ENCODE results near the gene PCDHGA6. TPM values are rescaled to one million over a fixed set of nuclear protein-coding genes. Genes with fewer than 3 reads are reported as not detected.
A peak's percentile ranks its signal among the peaks of the same experiment; 100 is the strongest.

Gene PCDHGA6
- total RNA-seq, 1 experiment from 2014 or later, result 5.8 TPM

DNA sequence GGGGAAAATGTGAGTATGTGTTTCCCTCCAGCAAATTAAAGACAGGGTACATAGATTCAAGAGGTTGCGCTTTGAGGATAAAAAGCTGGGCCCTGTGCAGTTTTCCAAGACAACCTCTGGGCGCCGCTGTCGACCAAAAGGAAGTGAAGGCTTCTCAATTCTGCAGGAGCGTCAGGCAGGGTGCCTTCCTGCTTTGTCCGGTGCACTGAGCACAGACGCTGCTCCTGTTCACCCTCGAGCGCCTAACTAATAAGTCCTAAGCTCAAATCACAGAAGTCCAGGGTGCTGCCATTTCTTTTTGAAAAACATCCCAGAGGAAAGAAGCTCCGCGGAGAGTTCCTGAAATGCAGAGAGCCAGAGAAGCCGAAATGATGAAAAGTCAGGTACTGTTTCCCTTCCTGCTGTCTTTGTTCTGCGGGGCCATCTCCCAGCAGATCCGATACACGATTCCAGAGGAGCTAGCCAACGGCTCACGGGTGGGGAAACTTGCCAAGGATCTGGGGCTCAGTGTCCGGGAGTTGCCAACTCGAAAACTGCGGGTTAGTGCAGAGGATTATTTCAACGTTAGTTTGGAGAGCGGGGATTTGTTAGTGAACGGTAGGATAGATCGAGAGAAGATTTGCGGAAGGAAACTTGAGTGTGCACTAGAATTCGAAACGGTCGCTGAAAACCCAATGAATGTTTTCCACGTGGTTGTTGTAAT, 23.6 kb upstream of the PCDHGA6 start, which contains the start of gene PCDHGB1:
Gene PCDHGB1, plus strand, starts transcription at position 183 of the 703 bp plus-strand sequence. Its CDS starts 162 bp downstream, at position 345.
- H3K4me3 ChIP-seq, result peak within 1 kb of the TSS; percentile 65
- peak within 1 kb of the TSS; percentile 77 for H3K27ac ChIP-seq
- 0 out of 2 replicates have a peak, but pooled peaks cover 4% of the 10 kb centered on the region for H3K4me1 ChIP-seq
- peaks cover 30% of the 10 kb centered on the region for H3K36me3 ChIP-seq
- H3K27me3 ChIP-seq, result no peaks in the 10 kb centered on the region
- peaks cover 34% of the 10 kb centered on the region for H3K9me3 ChIP-seq (replicated peaks)
- DNase-seq, result peak; percentile 92 to 97

DNA sequence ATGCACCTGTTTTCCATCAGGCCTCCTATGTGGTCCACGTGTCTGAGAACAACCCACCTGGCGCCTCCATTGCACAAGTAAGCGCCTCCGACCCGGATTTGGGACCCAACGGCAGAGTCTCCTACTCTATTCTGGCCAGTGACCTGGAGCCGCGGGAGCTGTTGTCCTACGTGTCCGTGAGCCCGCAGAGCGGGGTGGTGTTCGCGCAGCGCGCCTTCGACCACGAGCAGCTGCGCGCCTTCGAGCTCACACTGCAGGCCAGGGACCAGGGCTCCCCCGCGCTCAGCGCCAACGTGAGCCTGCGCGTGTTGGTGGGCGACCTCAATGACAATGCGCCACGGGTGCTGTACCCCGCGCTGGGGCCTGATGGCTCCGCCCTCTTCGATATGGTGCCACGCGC, 22.1 kb upstream of the PCDHGA6 start:
- H3K9me3 ChIP-seq (replicated peaks), result peaks cover 47% of the 10 kb centered on the region
- DNase-seq, result no peak
- no peak overlapping the region for H3K4me3 ChIP-seq
- no peaks in the 10 kb centered on the region for H3K27me3 ChIP-seq
- peaks cover 45% of the 10 kb centered on the region for H3K36me3 ChIP-seq
- no peak overlapping the region for H3K27ac ChIP-seq
- 0 out of 2 replicates have a peak, but pooled peaks cover 4% of the 10 kb centered on the region for H3K4me1 ChIP-seq

DNA sequence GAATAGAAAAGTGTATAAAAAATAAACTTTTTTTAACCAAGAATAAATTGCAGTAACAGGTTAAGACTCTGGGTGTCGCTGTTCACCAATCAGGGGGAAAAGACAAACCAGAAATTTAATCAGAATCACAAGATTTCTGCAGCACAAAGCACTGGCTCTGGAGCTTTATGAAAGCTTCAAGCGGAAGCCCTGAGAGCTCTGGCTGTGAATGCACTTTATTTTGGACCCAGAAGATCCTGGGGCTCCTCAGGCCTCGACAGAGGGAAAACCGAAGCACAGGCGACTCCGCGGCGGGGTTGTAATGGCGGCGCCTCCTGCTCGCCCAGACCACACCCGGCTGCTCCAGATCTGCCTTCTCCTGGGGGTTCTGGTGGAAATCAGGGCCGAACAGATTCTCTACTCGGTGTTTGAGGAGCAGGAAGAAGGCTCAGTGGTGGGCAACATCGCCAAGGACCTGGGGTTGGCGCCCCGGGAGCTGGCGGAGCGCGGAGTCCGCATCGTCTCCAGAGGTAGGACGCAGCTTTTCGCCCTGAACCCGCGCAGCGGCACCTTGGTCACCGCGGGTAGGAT, 18.7 kb upstream of the PCDHGA6 start, which contains the start of gene PCDHGA4:
Gene PCDHGA4, plus strand, starts transcription at position 122 of the 570 bp plus-strand sequence. Its CDS starts 87 bp downstream, at position 209.
- Histone ChIP-seq H3K9me3 (replicated peaks) (peaks cover 53% of the 10 kb centered on the region), H3K36me3 (peaks cover 77% of the 10 kb centered on the region), H3K4me1 (0 out of 2 replicates have a peak, but pooled peaks cover 4% of the 10 kb centered on the region), H3K27me3 (no peaks in the 10 kb centered on the region), H3K4me3 (no peak within 1 kb of the TSS), H3K27ac (no peak within 1 kb of the TSS)
- DNase-seq, result no peak

DNA sequence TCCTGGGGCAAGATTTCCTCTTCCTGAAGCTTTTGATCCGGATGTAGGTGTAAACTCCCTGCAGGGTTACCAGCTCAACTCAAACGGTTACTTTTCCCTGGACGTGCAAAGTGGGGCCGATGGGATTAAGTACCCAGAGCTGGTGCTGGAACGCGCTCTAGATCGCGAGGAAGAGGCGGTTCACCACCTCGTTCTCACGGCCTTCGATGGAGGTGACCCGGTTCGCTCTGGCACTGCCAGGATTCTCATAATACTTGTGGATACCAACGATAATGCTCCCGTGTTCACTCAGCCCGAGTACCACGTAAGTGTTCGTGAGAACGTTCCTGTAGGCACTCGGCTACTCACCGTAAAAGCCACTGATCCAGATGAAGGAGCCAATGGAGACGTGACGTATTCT, 18.1 kb upstream of the PCDHGA6 start:
- no peak for DNase-seq
- peaks cover 51% of the 10 kb centered on the region for H3K9me3 ChIP-seq (replicated peaks)
- H3K27me3 ChIP-seq, result no peaks in the 10 kb centered on the region
- peaks cover 84% of the 10 kb centered on the region for H3K36me3 ChIP-seq
- H3K27ac ChIP-seq, result no peak overlapping the region
- no peak overlapping the region for H3K4me3 ChIP-seq
- 0 out of 2 replicates have a peak, but pooled peaks cover 2% of the 10 kb centered on the region for H3K4me1 ChIP-seq

DNA sequence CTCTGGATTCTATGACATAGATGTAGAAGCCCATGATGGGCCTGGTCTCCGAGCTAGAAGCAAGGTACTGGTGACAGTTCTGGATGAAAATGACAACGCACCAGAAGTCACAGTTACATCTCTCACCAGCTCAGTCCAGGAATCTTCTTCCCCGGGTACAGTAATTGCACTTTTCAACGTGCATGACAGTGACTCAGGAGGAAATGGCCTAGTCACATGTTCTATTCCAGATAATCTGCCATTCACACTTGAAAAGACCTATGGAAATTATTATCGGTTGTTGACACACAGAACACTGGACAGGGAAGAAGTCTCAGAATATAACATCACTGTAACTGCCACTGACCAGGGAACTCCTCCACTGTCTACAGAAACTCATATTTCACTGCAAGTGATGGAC, 17.6 kb upstream of the PCDHGA6 start:
- no peak for DNase-seq
- Histone ChIP-seq H3K27me3 (no peaks in the 10 kb centered on the region), H3K36me3 (peaks cover 83% of the 10 kb centered on the region), H3K9me3 (replicated peaks) (peaks cover 46% of the 10 kb centered on the region), H3K4me1 (no peaks in the 10 kb centered on the region), H3K27ac (no peak overlapping the region), H3K4me3 (no peak overlapping the region)

DNA sequence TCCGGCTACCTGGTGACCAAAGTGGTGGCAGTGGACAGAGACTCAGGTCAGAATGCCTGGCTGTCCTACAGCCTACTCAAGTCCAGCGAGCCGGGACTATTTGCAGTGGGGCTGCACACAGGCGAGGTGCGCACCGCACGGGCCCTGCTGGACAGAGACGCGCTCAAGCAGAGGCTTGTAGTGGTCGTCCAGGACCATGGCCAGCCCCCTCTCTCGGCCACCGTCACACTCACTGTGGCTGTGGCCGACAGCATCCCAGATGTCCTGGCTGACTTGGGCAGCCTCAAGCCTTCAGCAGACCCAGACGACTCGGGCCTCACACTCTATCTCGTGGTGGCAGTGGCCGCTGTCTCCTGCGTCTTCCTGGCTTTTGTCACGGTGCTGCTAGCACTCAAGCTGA, 16.7 kb upstream of the PCDHGA6 start:
- H3K36me3 ChIP-seq, result peaks cover 77% of the 10 kb centered on the region
- H3K27me3 ChIP-seq, result no peaks in the 10 kb centered on the region
- no peak overlapping the region for H3K27ac ChIP-seq
- H3K4me1 ChIP-seq, result no peaks in the 10 kb centered on the region
- peaks cover 41% of the 10 kb centered on the region for H3K9me3 ChIP-seq (replicated peaks)
- no peak overlapping the region for H3K4me3 ChIP-seq
- no peak for DNase-seq

DNA sequence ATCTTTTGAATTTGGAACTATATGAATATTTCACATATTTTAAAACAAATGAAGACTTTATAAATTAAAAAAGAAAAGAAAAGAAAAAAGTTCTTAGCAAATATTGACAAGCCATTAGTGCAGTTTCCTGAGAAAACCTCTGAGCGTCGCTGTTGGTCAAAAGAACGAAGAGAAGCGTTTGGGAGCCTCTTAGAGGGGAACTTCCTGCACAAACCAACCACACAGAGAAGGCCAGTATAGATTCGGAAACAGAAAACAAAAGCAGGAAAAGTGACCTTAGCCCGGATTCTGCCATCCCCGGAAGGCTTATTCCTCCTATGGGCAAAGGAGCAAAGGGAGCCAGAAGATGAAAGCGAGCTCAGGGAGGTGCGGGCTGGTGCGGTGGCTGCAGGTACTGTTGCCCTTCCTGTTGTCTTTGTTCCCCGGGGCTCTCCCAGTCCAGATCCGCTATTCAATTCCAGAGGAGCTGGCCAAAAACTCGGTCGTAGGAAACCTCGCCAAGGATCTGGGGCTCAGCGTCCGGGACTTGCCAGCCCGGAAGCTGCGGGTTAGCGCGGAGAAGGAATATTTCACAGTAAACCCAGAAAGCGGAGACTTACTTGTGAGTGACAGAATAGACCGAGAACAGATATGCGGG, 13.8 kb upstream of the PCDHGA6 start, which contains the start of gene PCDHGB2:
Gene PCDHGB2, plus strand, starts transcription at position 205 of the 637 bp plus-strand sequence. Its CDS starts 142 bp downstream, at position 347.
- peaks cover 84% of the 10 kb centered on the region for H3K36me3 ChIP-seq
- peaks cover 27% of the 10 kb centered on the region for H3K9me3 ChIP-seq (replicated peaks)
- no peak within 1 kb of the TSS for H3K27ac ChIP-seq
- H3K4me1 ChIP-seq, result no peaks in the 10 kb centered on the region
- no peaks in the 10 kb centered on the region for H3K27me3 ChIP-seq
- no peak within 1 kb of the TSS for H3K4me3 ChIP-seq
- DNase-seq, result no peak

DNA sequence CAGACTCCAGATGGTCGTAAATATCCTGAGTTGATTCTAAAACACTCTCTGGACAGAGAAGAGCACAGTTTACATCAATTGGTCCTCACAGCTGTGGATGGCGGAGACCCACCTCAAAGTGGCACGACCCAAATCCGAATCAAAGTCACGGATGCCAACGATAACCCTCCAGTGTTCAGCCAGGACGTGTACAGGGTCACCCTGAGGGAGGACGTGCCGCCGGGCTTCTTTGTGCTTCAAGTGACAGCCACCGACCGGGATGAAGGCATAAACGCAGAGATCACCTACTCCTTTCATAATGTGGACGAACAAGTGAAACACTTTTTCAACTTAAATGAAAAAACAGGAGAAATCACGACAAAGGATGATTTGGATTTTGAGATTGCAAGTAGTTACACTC, 13.0 kb upstream of the PCDHGA6 start:
- no peak for DNase-seq
- Histone ChIP-seq H3K4me3 (no peak overlapping the region), H3K9me3 (replicated peaks) (peaks cover 19% of the 10 kb centered on the region), H3K36me3 (peaks cover 84% of the 10 kb centered on the region), H3K27me3 (no peaks in the 10 kb centered on the region), H3K27ac (no peak overlapping the region), H3K4me1 (no peaks in the 10 kb centered on the region)

DNA sequence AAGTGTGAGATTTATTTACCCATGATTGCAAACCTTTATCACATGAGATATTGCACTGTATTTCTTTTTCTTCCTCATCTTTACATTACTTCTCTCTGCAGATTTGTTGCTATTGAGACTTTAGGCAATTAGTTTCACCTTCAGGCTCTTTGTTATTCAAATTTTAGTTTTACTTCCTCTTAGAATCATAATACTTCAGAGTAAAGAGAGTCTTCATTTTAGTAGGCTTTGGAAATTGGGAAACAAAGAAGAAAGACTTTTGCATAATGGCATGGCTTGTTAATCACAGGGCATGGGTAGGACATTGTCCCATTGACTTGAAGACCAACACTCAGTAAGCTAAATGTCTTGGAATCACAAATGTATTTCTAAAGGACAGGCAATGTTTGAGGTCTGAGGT, 11.0 kb upstream of the PCDHGA6 start:
- Histone ChIP-seq H3K9me3 (replicated peaks) (peaks cover 16% of the 10 kb centered on the region), H3K4me3 (no peak overlapping the region), H3K4me1 (no peaks in the 10 kb centered on the region), H3K27ac (no peak overlapping the region), H3K36me3 (peaks cover 73% of the 10 kb centered on the region), H3K27me3 (no peaks in the 10 kb centered on the region)
- no peak for DNase-seq

DNA sequence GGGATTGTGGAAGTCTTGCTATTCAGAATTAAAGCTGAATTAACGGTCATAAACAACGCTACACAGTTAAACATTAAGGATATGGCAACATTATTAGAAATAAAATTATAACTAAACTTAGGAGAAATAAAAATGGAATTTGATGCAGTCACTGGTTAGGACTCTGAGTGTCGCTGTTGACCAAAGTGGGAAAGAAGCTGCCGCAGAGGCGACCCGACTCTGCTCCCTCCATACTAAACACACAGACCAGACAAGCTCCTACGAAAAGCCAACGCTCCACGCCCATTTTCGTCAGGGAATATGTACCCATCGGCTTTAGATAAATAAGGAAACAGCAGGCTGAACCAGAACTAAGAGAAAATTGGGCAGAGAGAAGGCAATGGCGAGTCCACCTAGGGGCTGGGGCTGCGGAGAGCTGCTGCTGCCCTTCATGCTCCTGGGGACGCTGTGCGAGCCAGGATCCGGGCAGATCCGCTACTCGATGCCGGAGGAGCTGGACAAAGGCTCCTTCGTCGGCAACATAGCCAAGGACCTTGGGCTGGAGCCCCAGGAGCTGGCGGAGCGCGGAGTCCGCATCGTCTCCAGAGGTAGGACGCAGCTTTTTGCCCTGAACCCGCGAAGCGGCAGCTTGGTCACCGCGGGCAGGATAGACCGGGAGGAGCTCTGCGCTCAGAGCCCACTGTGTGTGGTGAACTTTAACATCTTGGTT, 9.6 kb upstream of the PCDHGA6 start, which contains the start of gene PCDHGA5:
Gene PCDHGA5, plus strand, starts transcription at position 211 of the 709 bp plus-strand sequence. Its CDS starts 169 bp downstream, at position 380.
- Histone ChIP-seq H3K27ac (no peak within 1 kb of the TSS), H3K27me3 (no peaks in the 10 kb centered on the region), H3K4me1 (no peaks in the 10 kb centered on the region), H3K36me3 (peaks cover 67% of the 10 kb centered on the region), H3K9me3 (replicated peaks) (peaks cover 20% of the 10 kb centered on the region), H3K4me3 (no peak within 1 kb of the TSS)
- DNase-seq, result no peak

DNA sequence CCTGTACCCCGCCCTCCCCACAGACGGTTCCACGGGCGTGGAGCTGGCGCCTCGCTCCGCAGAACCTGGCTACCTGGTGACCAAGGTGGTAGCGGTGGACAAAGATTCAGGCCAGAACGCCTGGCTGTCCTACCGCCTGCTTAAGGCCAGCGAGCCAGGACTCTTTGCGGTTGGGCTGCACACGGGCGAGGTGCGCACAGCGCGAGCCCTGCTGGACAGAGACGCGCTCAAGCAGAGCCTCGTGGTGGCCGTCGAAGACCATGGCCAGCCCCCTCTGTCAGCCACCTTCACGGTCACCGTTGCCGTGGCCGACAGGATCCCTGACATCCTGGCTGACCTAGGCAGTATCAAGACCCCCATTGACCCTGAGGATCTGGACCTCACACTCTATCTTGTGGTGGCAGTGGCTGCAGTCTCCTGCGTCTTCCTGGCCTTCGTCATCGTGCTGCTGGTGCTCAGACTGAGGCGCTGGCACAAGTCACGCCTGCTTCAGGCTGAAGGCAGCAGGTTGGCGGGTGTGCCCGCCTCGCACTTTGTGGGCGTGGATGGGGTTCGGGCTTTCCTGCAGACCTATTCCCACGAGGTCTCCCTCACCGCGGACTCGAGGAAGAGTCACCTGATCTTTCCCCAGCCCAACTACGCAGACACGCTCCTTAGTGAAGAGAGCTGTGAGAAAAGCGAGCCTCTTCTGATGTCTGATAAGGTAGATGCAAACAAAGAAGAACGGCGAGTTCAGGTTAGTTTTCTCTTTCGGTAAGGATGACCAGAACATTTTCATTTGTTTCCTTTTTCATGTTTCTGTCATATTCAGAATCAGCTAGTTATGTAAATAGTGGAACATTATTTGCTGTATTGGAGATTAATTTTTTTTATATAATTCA, 7.4 kb upstream of the PCDHGA6 start:
- H3K4me1 ChIP-seq, result no peaks in the 10 kb centered on the region
- H3K36me3 ChIP-seq, result peaks cover 63% of the 10 kb centered on the region
- no peak overlapping the region for H3K27ac ChIP-seq
- no peak overlapping the region for H3K4me3 ChIP-seq
- H3K27me3 ChIP-seq, result no peaks in the 10 kb centered on the region
- H3K9me3 ChIP-seq (replicated peaks), result peaks cover 18% of the 10 kb centered on the region
- no peak for DNase-seq

DNA sequence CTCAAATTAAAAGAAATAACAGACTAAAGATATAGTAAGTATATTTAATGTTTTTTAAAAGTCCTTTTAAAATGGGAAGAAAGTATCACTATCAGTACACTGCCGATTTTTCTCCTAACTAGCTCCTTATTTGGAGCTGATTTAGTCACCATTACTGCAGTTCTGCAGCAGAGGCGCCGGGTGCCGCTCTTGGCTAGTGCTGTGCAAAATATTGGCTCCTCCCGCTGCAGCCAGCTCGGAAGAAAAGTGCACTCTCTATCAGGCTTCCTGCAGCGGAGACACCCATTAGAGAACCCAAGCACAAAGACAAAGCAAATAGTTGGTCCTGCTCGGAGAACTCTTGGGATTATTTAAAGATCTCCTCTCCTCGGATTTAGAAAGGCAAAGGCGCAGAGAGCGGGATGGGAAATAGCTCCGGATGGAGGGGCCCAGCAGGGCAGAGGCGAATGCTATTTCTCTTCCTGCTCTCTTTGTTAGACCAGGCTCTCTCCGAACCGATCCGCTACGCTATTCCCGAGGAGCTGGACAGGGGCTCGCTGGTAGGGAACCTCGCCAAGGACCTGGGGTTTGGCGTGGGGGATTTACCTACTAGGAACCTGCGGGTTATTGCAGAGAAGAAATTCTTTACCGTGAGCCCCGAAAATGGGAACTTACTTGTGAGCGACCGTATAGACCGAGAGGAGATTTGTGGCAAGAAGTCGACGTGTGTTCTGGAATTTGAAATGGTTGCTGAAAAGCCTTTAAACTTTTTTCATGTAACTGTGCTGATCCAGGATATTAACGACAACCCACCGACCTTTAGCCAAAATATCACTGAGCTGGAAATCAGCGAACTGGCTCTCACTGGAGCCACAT, 3.5 kb upstream of the PCDHGA6 start, which contains the start of gene PCDHGB3:
Gene PCDHGB3, plus strand, starts transcription at position 249 of the 855 bp plus-strand sequence. Its CDS starts 153 bp downstream, at position 402.
- peaks cover 65% of the 10 kb centered on the region for H3K36me3 ChIP-seq
- no peaks in the 10 kb centered on the region for H3K4me1 ChIP-seq
- H3K27ac ChIP-seq, result no peak within 1 kb of the TSS
- H3K9me3 ChIP-seq (replicated peaks), result peaks cover 27% of the 10 kb centered on the region
- DNase-seq, result no peak
- no peaks in the 10 kb centered on the region for H3K27me3 ChIP-seq
- H3K4me3 ChIP-seq, result no peak within 1 kb of the TSS
